HepG2 (cell line): Measurements from ENCODE around the gene P3H3. TPM values are rescaled to one million over a fixed set of nuclear protein-coding genes. Genes with fewer than 3 reads are reported as not detected.

Experiments used
- ATAC-seq: fragments of 200-7000 bp; cut with Tn5 transposase; 3 replicates; pipeline ENCODE4 v1.9.1; 2020; ENCODE audit warnings: mild to moderate bottlenecking, moderate library complexity
- BruUV-seq: library from RNA; stranded (reverse); fragments of 400-500 nt; replicated peaks from 2 replicates; lab custom pipeline; 2021; lab: Mats Ljungman, UMichigan
- CTCF ChIA-PET: fragments of 300-600 bp; formaldehyde crosslinking; extraction: SDS; loops from one replicate; lab custom pipeline; 2021; ENCODE audit warnings: low total read pairs, inconsistent platforms, low intra/inter-chr PET ratio; lab: Yijun Ruan, JAX
- POLR2A ChIA-PET: fragments of 350-600 bp; sonication (Branson Sonifier 250); formaldehyde crosslinking; loops from one replicate; lab custom pipeline; 2020; ENCODE audit warnings: antibody characterized with exemption, inconsistent platforms; lab: Yijun Ruan, JAX
- DNase-seq: peaks from one replicate; pipeline ENCODE4 v3.0.0-alpha.2; 2015; ENCODE audit warnings: low spot score
- FAIRE-seq: peaks from 3 replicates; lab custom pipeline; 2011; peaks lifted over from hg19 to GRCh38; lab: Jason Lieb, UNC
- H2AFZ ChIP-seq: one replicate; pipeline ENCODE4 v1.6.1; 2011; ENCODE audit warnings: low read length, inconsistent platforms
- H3K27ac ChIP-seq: fragments of 300-600 bp; 3 replicates; pipeline ENCODE4 v1.8.0; 2011; ENCODE audit warnings: mixed run types, mild to moderate bottlenecking, mixed read lengths, low read length, inconsistent platforms; ENCODE audit not compliant: insufficient read depth; ENCODE audit errors: extremely low read length
- H3K27me3 ChIP-seq, 2 experiments: fragments of 200-600 bp in 1 of 2; 2 replicates in 1 of 2; 3 replicates in 1 of 2; pipeline versions ENCODE4 v1.6.0 to v1.8.0; 2011; ENCODE audit warnings: low read length in 2 of 2, mild to moderate bottlenecking in 2 of 2, moderate library complexity in 2 of 2, inconsistent platforms in 1 of 2; ENCODE audit not compliant: insufficient read depth in 2 of 2, control insufficient read depth in 1 of 2
- H3K36me3 ChIP-seq, 2 experiments: fragments of 200-600 bp in 1 of 2; replicated peaks in 1 of 2; 2 replicates in 1 of 2; 3 replicates in 1 of 2; pipeline versions ENCODE4 v1.5.1 to v1.8.0; 2011; ENCODE audit warnings: low read length in 2 of 2, inconsistent platforms in 1 of 2; ENCODE audit not compliant: insufficient read depth in 2 of 2, control insufficient read depth in 1 of 2
- H3K4me1 ChIP-seq: 2 replicates; pipeline ENCODE4 v1.5.1; 2012; ENCODE audit warnings: low read length, inconsistent platforms; ENCODE audit not compliant: insufficient read depth
- H3K4me2 ChIP-seq: 2 replicates; pipeline ENCODE4 v1.6.0; 2011; ENCODE audit warnings: low read depth, low read length, inconsistent platforms
- H3K4me3 ChIP-seq, 3 experiments: fragments of 200-600 bp in 1 of 3; sonication (generic), shearing (Covaris generic) in 1 of 3; replicated peaks in 1 of 3; 2 replicates each; pipeline ENCODE4 v1.5.1; 2011 to 2016; ENCODE audit warnings: low read length in 3 of 3, inconsistent platforms in 2 of 3, low read depth in 2 of 3, mild to moderate bottlenecking in 2 of 3, control low read depth in 1 of 3, mixed read lengths in 1 of 3; ENCODE audit not compliant: insufficient read depth in 1 of 3
- H3K79me2 ChIP-seq: one replicate; pipeline ENCODE4 v1.6.1; 2011; ENCODE audit warnings: low read length, inconsistent platforms; ENCODE audit not compliant: insufficient read depth
- H3K9ac ChIP-seq: 2 replicates; pipeline ENCODE4 v1.6.0; 2011; ENCODE audit warnings: mild to moderate bottlenecking, low read depth, low read length, inconsistent platforms; ENCODE audit not compliant: insufficient read depth
- H3K9me3 ChIP-seq: 2 replicates; pipeline ENCODE4 v1.5.1; 2012; ENCODE audit warnings: mild to moderate bottlenecking, low read length
- H4K20me1 ChIP-seq: 2 replicates; pipeline ENCODE4 v1.6.0; 2011; ENCODE audit warnings: inconsistent platforms, mild to moderate bottlenecking, low read length, moderate library complexity; ENCODE audit not compliant: insufficient read depth
- BRD4 ChIP-seq: sonication (generic); formaldehyde crosslinking; IDR thresholded peaks from 2 replicates; pipeline ENCODE4 v1.4.0; 2020; ENCODE audit warnings: missing genetic modification reagents
- CEBPG ChIP-seq: IDR thresholded peaks from 2 replicates; pipeline ENCODE4 v1.6.1; 2016
- EP300 ChIP-seq, 3 experiments: sonication (generic) in 1 of 3; formaldehyde crosslinking in 1 of 3; IDR thresholded peaks; 2 replicates each; pipeline versions ENCODE4 v1.5.1 to v1.6.1; 2011 to 2020; ENCODE audit warnings: low read depth in 2 of 3, low read length in 2 of 3, borderline replicate concordance in 1 of 3, improper control_type of control experiment in 1 of 3, mild to moderate bottlenecking in 1 of 3, missing genetic modification reagents in 1 of 3, moderate library complexity in 1 of 3
- FOXA1 ChIP-seq, 2 experiments: fragments of 450-650 bp in 1 of 2; sonication (generic) in 1 of 2; formaldehyde crosslinking in 1 of 2; IDR thresholded peaks; 2 replicates each; pipeline versions ENCODE4 v1.4.0 to v1.6.1; 2016 to 2020; ENCODE audit warnings: missing genetic modification reagents in 1 of 2
- GTF3A ChIP-seq: sonication (generic); formaldehyde crosslinking; conservative IDR thresholded peaks from 2 replicates; pipeline ENCODE4 v1.4.0; 2020; ENCODE audit warnings: mild to moderate bottlenecking, missing genetic modification reagents
- NBN ChIP-seq: fragments of 450-650 bp; conservative IDR thresholded peaks from 2 replicates; pipeline ENCODE4 v1.6.1; 2017
- NFE2L2 ChIP-seq: fragments of 150-350 bp; IDR thresholded peaks from 2 replicates; pipeline ENCODE4 v1.6.1; 2014; ENCODE audit warnings: low read length
- PCBP2 ChIP-seq: fragments of 200-400 bp; formaldehyde crosslinking; optimal IDR thresholded peaks from 2 replicates; pipeline ENCODE3; 2018; ENCODE audit warnings: low read length, low read depth; ENCODE audit not compliant: poor library complexity, severe bottlenecking
- SMAD3 ChIP-seq: sonication (generic); formaldehyde crosslinking; IDR thresholded peaks from 2 replicates; pipeline ENCODE4 v1.4.0; 2020; ENCODE audit warnings: missing genetic modification reagents
- ZNF451 ChIP-seq: sonication (generic); formaldehyde crosslinking; IDR thresholded peaks from 2 replicates; pipeline ENCODE4 v1.5.0; 2020; ENCODE audit warnings: mild to moderate bottlenecking, missing genetic modification reagents
- ZNF629 ChIP-seq: sonication (generic); formaldehyde crosslinking; conservative IDR thresholded peaks from 2 replicates; pipeline ENCODE4 v1.5.0; 2020; ENCODE audit warnings: missing genetic modification reagents
- WGBS: methylation state at CpG from one replicate; pipeline ENCODE4 v1.1.6; 2017; ENCODE audit warnings: low lambda C conversion rate; 5-methylcytosine and 5-hydroxymethylcytosine counted together
- in situ Hi-C: cut with HindIII; loops from 2 replicates; pipeline ENCODE4 v1.10.0; 2017; ENCODE audit warnings: low pct_unique_long_range_greater_than_20kb; ENCODE audit not compliant: extremely low pct_ligation_motif_present
- intact Hi-C: fragments of 100-400 bp; cut with micrococcal nuclease; formaldehyde crosslinking; loops from one replicate; pipeline ENCODE4 v1.10.0; 2022; ENCODE audit not compliant: unreplicated experiment
- polyA plus RNA-seq, 8 experiments: library from polyadenylated mRNA; depleted of rRNA in 3 of 8; stranded (reverse) in 7 of 8; unstranded in 1 of 8; fragments of >200 nt; fragmentation: Illumina TruSeq in 4 of 8; extraction: Trizol in 4 of 8; gene quantifications; 2 replicates each; pipeline versions ENCODE4 v1.2.1 to v1.2.3, GENCODE V29; 2011 to 2016; ENCODE audit warnings: low read depth in 4 of 8, missing spikeins in 1 of 8, mixed read lengths in 1 of 8; ENCODE audit not compliant: insufficient read depth in 1 of 8
- total RNA-seq, 5 experiments: library from RNA; depleted of rRNA; stranded (reverse); fragments of >200 nt; fragmentation: Illumina TruSeq; extraction: Trizol; gene quantifications; 2 replicates each; pipeline ENCODE4 v1.2.3, GENCODE V29; 2016; ENCODE audit warnings: low read depth in 1 of 5
- TF ChIP-seq, protein P1 (sequence below): sonication (generic); formaldehyde crosslinking; IDR thresholded peaks from 2 replicates; pipeline ENCODE4 v1.5.0; 2020; ENCODE audit warnings: missing genetic modification reagents
- TF ChIP-seq, protein P2 (sequence below): sonication (generic); formaldehyde crosslinking; IDR thresholded peaks from 2 replicates; pipeline ENCODE4 v1.4.0; 2020; ENCODE audit warnings: mild to moderate bottlenecking, missing genetic modification reagents
- TF ChIP-seq, protein P3 (sequence below): sonication (generic); formaldehyde crosslinking; IDR thresholded peaks from 2 replicates; pipeline ENCODE4 v1.8.1; 2023; ENCODE audit warnings: mild to moderate bottlenecking, inconsistent platforms, moderate library complexity, missing genetic modification reagents, borderline replicate concordance
- TF ChIP-seq, protein P4 (sequence below): sonication (generic); formaldehyde crosslinking; IDR thresholded peaks from 2 replicates; pipeline ENCODE4 v1.5.0; 2020; ENCODE audit warnings: mild to moderate bottlenecking, missing genetic modification reagents, borderline replicate concordance
- TF ChIP-seq, protein P5 (sequence below): IDR thresholded peaks from 2 replicates; pipeline ENCODE4 v1.6.1; 2016; ENCODE audit warnings: low read depth

Gene P3H3
- total and polyA plus RNA-seq, 2 of the 13 experiments (the other 11 are each of a cell fraction or from before 2014, with no cell fraction given), result 20.1 to 20.5 TPM

DNA sequence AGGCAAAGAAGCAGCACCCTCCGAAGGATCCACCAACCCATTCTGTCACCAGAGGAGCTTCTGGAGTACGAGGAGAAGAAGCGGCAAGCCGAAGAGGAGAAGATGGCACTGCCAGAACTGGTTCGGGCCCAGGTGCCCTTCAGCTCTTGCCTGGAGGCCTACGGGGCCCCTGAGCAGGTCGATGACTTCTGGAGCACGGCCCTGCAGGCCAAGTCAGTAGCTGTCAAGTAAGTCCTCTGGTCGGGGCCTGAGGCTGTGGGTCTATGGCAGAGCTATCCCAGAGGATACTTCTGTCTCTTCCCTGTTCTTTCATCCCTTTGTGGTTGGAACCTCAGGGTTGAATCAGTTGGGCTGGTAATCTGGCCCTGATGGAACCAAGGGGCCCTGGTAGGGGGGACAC lies 33.2 kb downstream of the P3H3 start:
- no peak overlapping the region for H3K9ac ChIP-seq
- no TSS peak for BruUV-seq
- no peaks in the 10 kb centered on the region for H3K27me3 ChIP-seq
- H3K36me3 ChIP-seq, result peaks cover 41 to 80% of the 10 kb centered on the region in 2 experiments
- H3K79me2 ChIP-seq, result no peaks in the 10 kb centered on the region
- peaks cover 3% of the 10 kb centered on the region; the same call in 1 of the 2 replicates for H3K4me1 ChIP-seq
- ATAC-seq (no peak), FAIRE-seq (no peak), DNase-seq (no peak)
- 95% methylated on average over 8 of the region's 9 CpGs for WGBS
- no peak overlapping the region for H3K27ac ChIP-seq
- H4K20me1 ChIP-seq, result no peaks in the 10 kb centered on the region
- intact Hi-C loops (no loop called here), in situ Hi-C loops (no loop called here)
- H3K4me2 ChIP-seq, result no peak overlapping the region
- no peak for TF ChIP-seq SMAD3 (CRISPR knock-in tag)
- TF ChIP-seq, protein P1, sequence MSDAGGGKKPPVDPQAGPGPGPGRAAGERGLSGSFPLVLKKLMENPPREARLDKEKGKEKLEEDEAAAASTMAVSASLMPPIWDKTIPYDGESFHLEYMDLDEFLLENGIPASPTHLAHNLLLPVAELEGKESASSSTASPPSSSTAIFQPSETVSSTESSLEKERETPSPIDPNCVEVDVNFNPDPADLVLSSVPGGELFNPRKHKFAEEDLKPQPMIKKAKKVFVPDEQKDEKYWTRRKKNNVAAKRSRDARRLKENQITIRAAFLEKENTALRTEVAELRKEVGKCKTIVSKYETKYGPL (CRISPR knock-in tag), result no peak
- TF ChIP-seq BRD4, result no peak
- no peak for TF ChIP-seq PCBP2
- no peak for TF ChIP-seq EP300 (IDR thresholded peaks at IDR 0.05; ENCODE audit: low read depth in 2 of 2, low read length in 2 of 2)
- no peak for TF ChIP-seq EP300 (CRISPR knock-in tag; IDR thresholded peaks at IDR 0.05; ENCODE audit: borderline replicate concordance)
- TF ChIP-seq ZNF451, result no peak
- TF ChIP-seq, protein P2, sequence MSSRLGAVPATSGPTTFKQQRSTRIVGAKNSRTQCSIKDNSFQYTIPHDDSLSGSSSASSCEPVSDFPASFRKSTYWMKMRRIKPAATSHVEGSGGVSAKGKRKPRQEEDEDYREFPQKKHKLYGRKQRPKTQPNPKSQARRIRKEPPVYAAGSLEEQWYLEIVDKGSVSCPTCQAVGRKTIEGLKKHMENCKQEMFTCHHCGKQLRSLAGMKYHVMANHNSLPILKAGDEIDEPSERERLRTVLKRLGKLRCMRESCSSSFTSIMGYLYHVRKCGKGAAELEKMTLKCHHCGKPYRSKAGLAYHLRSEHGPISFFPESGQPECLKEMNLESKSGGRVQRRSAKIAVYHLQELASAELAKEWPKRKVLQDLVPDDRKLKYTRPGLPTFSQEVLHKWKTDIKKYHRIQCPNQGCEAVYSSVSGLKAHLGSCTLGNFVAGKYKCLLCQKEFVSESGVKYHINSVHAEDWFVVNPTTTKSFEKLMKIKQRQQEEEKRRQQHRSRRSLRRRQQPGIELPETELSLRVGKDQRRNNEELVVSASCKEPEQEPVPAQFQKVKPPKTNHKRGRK (CRISPR knock-in tag), result no peak
- TF ChIP-seq CEBPG (CRISPR knock-in tag), result no peak
- TF ChIP-seq, protein P3, sequence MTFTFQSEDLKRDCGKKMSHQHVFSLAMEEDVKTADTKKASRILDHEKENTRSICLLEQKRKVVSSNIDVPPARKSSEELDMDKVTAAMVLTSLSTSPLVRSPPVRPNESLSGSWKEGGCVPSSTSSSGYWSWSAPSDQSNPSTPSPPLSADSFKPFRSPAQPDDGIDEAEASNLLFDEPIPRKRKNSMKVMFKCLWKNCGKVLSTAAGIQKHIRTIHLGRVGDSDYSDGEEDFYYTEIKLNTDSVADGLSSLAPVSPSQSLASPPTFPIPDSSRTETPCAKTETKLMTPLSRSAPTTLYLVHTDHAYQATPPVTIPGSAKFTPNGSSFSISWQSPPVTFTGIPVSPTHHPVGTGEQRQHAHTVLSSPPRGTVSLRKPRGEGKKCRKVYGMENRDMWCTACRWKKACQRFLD (CRISPR knock-in tag), result no peak
- no peak for TF ChIP-seq GTF3A
- TF ChIP-seq ZNF629 (CRISPR knock-in tag), result no peak
- TF ChIP-seq FOXA1 (IDR thresholded peaks at IDR 0.05), result no peak
- TF ChIP-seq FOXA1 (CRISPR knock-in tag; IDR thresholded peaks at IDR 0.05), result no peak
- no peak for TF ChIP-seq NFE2L2
- TF ChIP-seq, protein P4, sequence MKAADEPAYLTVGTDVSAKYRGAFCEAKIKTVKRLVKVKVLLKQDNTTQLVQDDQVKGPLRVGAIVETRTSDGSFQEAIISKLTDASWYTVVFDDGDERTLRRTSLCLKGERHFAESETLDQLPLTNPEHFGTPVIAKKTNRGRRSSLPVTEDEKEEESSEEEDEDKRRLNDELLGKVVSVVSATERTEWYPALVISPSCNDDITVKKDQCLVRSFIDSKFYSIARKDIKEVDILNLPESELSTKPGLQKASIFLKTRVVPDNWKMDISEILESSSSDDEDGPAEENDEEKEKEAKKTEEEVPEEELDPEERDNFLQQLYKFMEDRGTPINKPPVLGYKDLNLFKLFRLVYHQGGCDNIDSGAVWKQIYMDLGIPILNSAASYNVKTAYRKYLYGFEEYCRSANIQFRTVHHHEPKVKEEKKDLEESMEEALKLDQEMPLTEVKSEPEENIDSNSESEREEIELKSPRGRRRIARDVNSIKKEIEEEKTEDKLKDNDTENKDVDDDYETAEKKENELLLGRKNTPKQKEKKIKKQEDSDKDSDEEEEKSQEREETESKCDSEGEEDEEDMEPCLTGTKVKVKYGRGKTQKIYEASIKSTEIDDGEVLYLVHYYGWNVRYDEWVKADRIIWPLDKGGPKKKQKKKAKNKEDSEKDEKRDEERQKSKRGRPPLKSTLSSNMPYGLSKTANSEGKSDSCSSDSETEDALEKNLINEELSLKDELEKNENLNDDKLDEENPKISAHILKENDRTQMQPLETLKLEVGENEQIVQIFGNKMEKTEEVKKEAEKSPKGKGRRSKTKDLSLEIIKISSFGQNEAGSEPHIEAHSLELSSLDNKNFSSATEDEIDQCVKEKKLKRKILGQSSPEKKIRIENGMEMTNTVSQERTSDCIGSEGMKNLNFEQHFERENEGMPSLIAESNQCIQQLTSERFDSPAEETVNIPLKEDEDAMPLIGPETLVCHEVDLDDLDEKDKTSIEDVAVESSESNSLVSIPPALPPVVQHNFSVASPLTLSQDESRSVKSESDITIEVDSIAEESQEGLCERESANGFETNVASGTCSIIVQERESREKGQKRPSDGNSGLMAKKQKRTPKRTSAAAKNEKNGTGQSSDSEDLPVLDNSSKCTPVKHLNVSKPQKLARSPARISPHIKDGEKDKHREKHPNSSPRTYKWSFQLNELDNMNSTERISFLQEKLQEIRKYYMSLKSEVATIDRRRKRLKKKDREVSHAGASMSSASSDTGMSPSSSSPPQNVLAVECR, result no peak
- no peak for TF ChIP-seq NBN
- TF ChIP-seq, protein P5, sequence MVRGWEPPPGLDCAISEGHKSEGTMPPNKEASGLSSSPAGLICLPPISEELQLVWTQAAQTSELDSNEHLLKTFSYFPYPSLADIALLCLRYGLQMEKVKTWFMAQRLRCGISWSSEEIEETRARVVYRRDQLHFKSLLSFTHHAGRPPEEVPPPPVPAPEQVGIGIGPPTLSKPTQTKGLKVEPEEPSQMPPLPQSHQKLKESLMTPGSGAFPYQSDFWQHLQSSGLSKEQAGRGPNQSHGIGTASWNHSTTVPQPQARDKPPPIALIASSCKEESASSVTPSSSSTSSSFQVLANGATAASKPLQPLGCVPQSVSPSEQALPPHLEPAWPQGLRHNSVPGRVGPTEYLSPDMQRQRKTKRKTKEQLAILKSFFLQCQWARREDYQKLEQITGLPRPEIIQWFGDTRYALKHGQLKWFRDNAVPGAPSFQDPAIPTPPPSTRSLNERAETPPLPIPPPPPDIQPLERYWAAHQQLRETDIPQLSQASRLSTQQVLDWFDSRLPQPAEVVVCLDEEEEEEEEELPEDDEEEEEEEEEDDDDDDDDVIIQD (CRISPR knock-in tag), result no peak
- no peak overlapping the region for H3K4me3 ChIP-seq
- ChIA-PET CTCF (no interaction called here), POLR2A (interaction anchor here (1.3 kb wide), 1 partner anchor 9 kb away, joined by 3 read pairs; the partner anchor contains the start of gene USP5)
- H2AFZ ChIP-seq, result no peak overlapping the region
- H3K9me3 ChIP-seq, result no peaks in the 10 kb centered on the region
